Astrocyte (in vitro differentiated cells and primary cell): ENCODE results near the gene TMUB1. TPM values are rescaled to one million over a fixed set of nuclear protein-coding genes. Genes with fewer than 3 reads are reported as not detected.
A peak's percentile ranks its signal among the peaks of the same experiment; 100 is the strongest.

Experiments
- DNase-seq: peaks from one replicate; pipeline ENCODE4 v3.0.0-alpha.2; 2010; ENCODE audit warnings: low read depth
- FAIRE-seq: peaks from 2 replicates; lab custom pipeline; 2011; peaks lifted over from hg19 to GRCh38; lab: Jason Lieb, UNC
- H2AFZ ChIP-seq: 2 replicates; pipeline ENCODE4 v1.6.0; 2012; ENCODE audit warnings: low read depth, low read length, inconsistent platforms
- H3K27ac ChIP-seq: 2 replicates; pipeline ENCODE4 v1.5.1; 2011; ENCODE audit warnings: low read depth, low read length, inconsistent platforms
- H3K27me3 ChIP-seq: 2 replicates; pipeline ENCODE4 v1.6.0; 2011; ENCODE audit warnings: low read length, inconsistent platforms; ENCODE audit not compliant: insufficient read depth
- H3K36me3 ChIP-seq: 2 replicates; pipeline ENCODE4 v1.5.1; 2011; ENCODE audit warnings: low read length, inconsistent platforms; ENCODE audit not compliant: insufficient read depth
- H3K4me1 ChIP-seq: 2 replicates; pipeline ENCODE4 v1.5.1; 2011; ENCODE audit warnings: low read length, inconsistent platforms; ENCODE audit not compliant: insufficient read depth
- H3K4me2 ChIP-seq: 2 replicates; pipeline ENCODE4 v1.6.0; 2012; ENCODE audit warnings: low read length, inconsistent platforms
- H3K4me3 ChIP-seq: 2 replicates; pipeline ENCODE4 v1.5.1; 2011; ENCODE audit warnings: low read depth, mild to moderate bottlenecking, low read length, inconsistent platforms; ENCODE audit not compliant: insufficient read depth
- H3K79me2 ChIP-seq: 2 replicates; pipeline ENCODE4 v1.6.0; 2012; ENCODE audit warnings: mild to moderate bottlenecking, low read length, inconsistent platforms; ENCODE audit not compliant: insufficient read depth
- H3K9ac ChIP-seq: 2 replicates; pipeline ENCODE4 v1.6.0; 2012; ENCODE audit warnings: mild to moderate bottlenecking, low read length, inconsistent platforms
- H3K9me3 ChIP-seq: 2 replicates; pipeline ENCODE4 v1.5.1; 2012; ENCODE audit warnings: low read depth, mild to moderate bottlenecking, low read length, inconsistent platforms; ENCODE audit not compliant: insufficient read depth
- H4K20me1 ChIP-seq: 2 replicates; pipeline ENCODE4 v1.6.0; 2012; ENCODE audit warnings: low read length, inconsistent platforms; ENCODE audit not compliant: insufficient read depth
- H3K27ac Mint-ChIP-seq: one replicate; pipeline ENCODE4 v1.8.0; 2021; ENCODE audit warnings: mild to moderate bottlenecking, mixed read lengths; ENCODE audit not compliant: unreplicated experiment
- H3K27me3 Mint-ChIP-seq: one replicate; pipeline ENCODE4 v1.8.0; 2021; ENCODE audit warnings: low read depth, mixed read lengths; ENCODE audit not compliant: unreplicated experiment
- H3K36me3 Mint-ChIP-seq: one replicate; pipeline ENCODE4 v1.8.0; 2021; ENCODE audit warnings: low read depth, mixed read lengths; ENCODE audit not compliant: unreplicated experiment
- H3K4me1 Mint-ChIP-seq: one replicate; pipeline ENCODE4 v1.8.0; 2021; ENCODE audit warnings: low read depth, mixed read lengths; ENCODE audit not compliant: unreplicated experiment
- H3K4me3 Mint-ChIP-seq: one replicate; pipeline ENCODE4 v1.8.0; 2021; ENCODE audit warnings: mild to moderate bottlenecking, moderate library complexity, mixed read lengths; ENCODE audit not compliant: unreplicated experiment
- H3K9me3 Mint-ChIP-seq: one replicate; pipeline ENCODE4 v1.8.0; 2021; ENCODE audit warnings: mild to moderate bottlenecking, mixed read lengths; ENCODE audit not compliant: unreplicated experiment
- CTCF ChIP-seq: IDR thresholded peaks from 2 replicates; pipeline ENCODE4 v1.5.1; 2011; ENCODE audit warnings: low read depth, mild to moderate bottlenecking, inconsistent platforms, low read length, moderate library complexity; ENCODE audit not compliant: insufficient read depth
- EZH2 ChIP-seq: IDR thresholded peaks from 2 replicates; pipeline ENCODE4 v1.6.1; 2012; ENCODE audit warnings: mild to moderate bottlenecking, low read length, inconsistent platforms; ENCODE audit not compliant: insufficient read depth
- total RNA-seq: library from RNA; stranded (reverse); gene quantifications from 2 replicates; pipeline ENCODE4 v1.2.1, GENCODE V29; 2021

The TMUB1 gene
- total RNA-seq, 1 donor from 2014 or later, result 42.9 TPM

- Histone ChIP-seq H3K27ac (no peak overlapping the region), H3K36me3 (no peaks in the 10 kb centered on the region), H2AFZ (no peak overlapping the region), H3K4me3 (no peak overlapping the region), H3K4me1 (peaks cover 12% of the 10 kb centered on the region), H4K20me1 (peaks cover 88% of the 10 kb centered on the region), H3K4me2 (no peak overlapping the region), H3K27me3 (no peaks in the 10 kb centered on the region), H3K9me3 (no peaks in the 10 kb centered on the region), H3K9ac (no peak overlapping the region), H3K79me2 (peaks cover 67% of the 10 kb centered on the region)
- H3K4me3 Mint-ChIP-seq, result no peak overlapping the region
- no peak for DNase-seq
- H3K27me3 Mint-ChIP-seq, result no peaks in the 10 kb centered on the region
- TF ChIP-seq CTCF (no peak), EZH2 (no peak)
- peaks cover 17% of the 10 kb centered on the region for H3K4me1 Mint-ChIP-seq
- peak overlapping the region; percentile 28 for H3K27ac Mint-ChIP-seq
- FAIRE-seq, result no peak
- peaks cover 3% of the 10 kb centered on the region for H3K36me3 Mint-ChIP-seq
- no peaks in the 10 kb centered on the region for H3K9me3 Mint-ChIP-seq
These were observed 19.7 kb upstream of the TMUB1 start for GRCh38 chr7:151102991-151103390.

- Histone ChIP-seq H3K4me2 (no peak overlapping the region), H3K36me3 (no peaks in the 10 kb centered on the region), H3K4me1 (peaks cover 12% of the 10 kb centered on the region), H4K20me1 (peaks cover 90% of the 10 kb centered on the region), H3K79me2 (peaks cover 71% of the 10 kb centered on the region), H3K27me3 (no peaks in the 10 kb centered on the region), H3K27ac (no peak overlapping the region), H2AFZ (no peak overlapping the region), H3K9me3 (no peaks in the 10 kb centered on the region), H3K9ac (no peak overlapping the region), H3K4me3 (no peak overlapping the region)
- Mint-ChIP-seq H3K27me3 (no peaks in the 10 kb centered on the region), H3K36me3 (peaks cover 4% of the 10 kb centered on the region), H3K4me1 (peaks cover 15% of the 10 kb centered on the region), H3K4me3 (no peak overlapping the region), H3K9me3 (no peaks in the 10 kb centered on the region), H3K27ac (no peak overlapping the region)
- DNase-seq (no peak), FAIRE-seq (no peak)
- no peak for TF ChIP-seq CTCF
- TF ChIP-seq EZH2, result no peak
These were observed 18.5 kb upstream of the TMUB1 start for GRCh38 chr7:151101621-151102396.

GRCh38 chr7:151100921-151101320 lies 17.6 kb upstream of the TMUB1 start:
- no peak overlapping the region for H3K4me2 ChIP-seq
- Mint-ChIP-seq H3K9me3 (no peaks in the 10 kb centered on the region), H3K27ac (no peak overlapping the region), H3K4me1 (peaks cover 19% of the 10 kb centered on the region), H3K36me3 (peaks cover 4% of the 10 kb centered on the region), H3K27me3 (no peaks in the 10 kb centered on the region), H3K4me3 (no peak overlapping the region)
- no peak overlapping the region for H3K9ac ChIP-seq
- DNase-seq, result no peak
- no peak overlapping the region for H2AFZ ChIP-seq
- no peak for FAIRE-seq
- H3K36me3 ChIP-seq, result no peaks in the 10 kb centered on the region
- peaks cover 89% of the 10 kb centered on the region for H4K20me1 ChIP-seq
- no peak for TF ChIP-seq CTCF
- TF ChIP-seq EZH2, result no peak
- H3K4me1 ChIP-seq, result peaks cover 15% of the 10 kb centered on the region
- H3K79me2 ChIP-seq, result peaks cover 72% of the 10 kb centered on the region
- H3K4me3 ChIP-seq, result no peak overlapping the region
- H3K9me3 ChIP-seq, result no peaks in the 10 kb centered on the region
- no peak overlapping the region for H3K27ac ChIP-seq
- no peaks in the 10 kb centered on the region for H3K27me3 ChIP-seq
